HG03342 (cell line): ENCODE measurements around the gene TUBB2B.
"Not testable (repeated sequence)": the region's sequence is repeated elsewhere in the genome, so short reads cannot be mapped to it uniquely, and the experiment has no call there.

Experiments used
- ATAC-seq: cut with Tn5 transposase; IDR thresholded peaks from one replicate; pipeline ENCODE4 v1.9.1; 2021; ENCODE audit warnings: mild to moderate bottlenecking, moderate library complexity; ENCODE audit not compliant: unreplicated experiment

The TUBB2B gene

GRCh38 chr6:3193102-3193849 lies 34.2 kb downstream of the TUBB2B start:
- ATAC-seq = no peak

GRCh38 chr6:3190779-3191178 lies 36.7 kb downstream of the TUBB2B start:
- no peak for ATAC-seq

DNA sequence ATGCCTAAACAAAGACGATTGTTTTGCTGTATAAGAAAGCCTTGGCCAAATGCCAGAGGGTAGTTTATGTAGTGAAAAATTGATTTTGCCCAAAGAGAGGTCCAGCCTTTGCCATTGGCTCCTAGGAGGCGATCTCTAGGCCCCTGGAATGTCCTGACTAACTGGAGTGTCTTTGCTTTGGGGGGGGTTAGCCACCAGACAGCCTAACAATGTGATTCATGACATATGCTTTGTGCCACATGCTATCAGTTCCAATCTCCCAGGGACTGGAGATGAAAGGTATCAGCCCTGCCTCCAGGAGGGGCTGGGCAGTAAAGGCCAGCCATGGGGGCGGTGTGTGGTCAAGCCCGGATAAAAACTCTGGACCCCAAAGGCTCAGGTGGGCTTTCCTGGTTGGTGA lies 37.4 kb downstream of the TUBB2B start:
- no peak for ATAC-seq

DNA sequence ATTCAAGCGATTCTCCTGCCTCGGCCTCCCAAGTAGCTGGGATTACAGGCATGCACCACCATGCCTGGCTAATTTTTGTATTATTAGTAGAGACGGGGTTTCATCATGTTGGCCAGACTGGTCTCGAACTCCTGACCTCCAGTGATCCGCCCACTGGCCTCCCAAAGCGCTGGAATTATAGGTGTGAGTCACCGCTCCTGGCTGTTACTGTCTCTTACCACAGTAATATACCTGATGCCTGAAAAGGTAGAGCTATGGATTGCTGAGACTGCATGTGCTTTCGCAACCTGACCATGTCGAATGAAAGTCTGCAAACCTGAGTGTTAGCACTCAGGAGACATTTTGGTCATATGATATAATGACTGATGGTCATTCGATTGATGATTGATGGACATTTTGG lies 38.3 kb downstream of the TUBB2B start:
- ATAC-seq = not testable (repeated sequence)

GRCh38 chr6:3188262-3188661 lies 39.2 kb downstream of the TUBB2B start:
- no peak for ATAC-seq

- no peak for ATAC-seq
Observed at GRCh38 chr6:3186974-3187382, 40.5 kb downstream of the TUBB2B start.

DNA sequence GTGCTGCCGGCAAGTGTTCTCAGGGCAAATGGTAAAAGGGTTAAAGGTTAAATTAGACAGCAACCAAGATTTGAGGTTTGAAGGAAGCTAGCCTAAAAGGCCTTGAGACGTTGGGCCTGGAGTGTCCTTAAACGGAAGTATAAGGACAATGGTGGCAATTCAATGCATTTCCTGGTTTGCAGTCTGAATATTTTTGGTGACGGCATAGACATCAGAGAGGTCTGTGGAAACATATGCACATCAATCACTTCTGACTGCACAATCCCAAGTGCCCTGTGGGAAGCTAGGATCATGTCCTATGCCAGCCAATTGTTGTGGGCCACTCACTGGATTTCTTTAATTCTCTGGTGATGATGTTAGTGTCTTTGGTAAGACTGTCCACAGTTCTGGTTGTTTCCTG lies 44.4 kb downstream of the TUBB2B start:
- no peak for ATAC-seq

GRCh38 chr6:3181105-3181504 lies 46.3 kb downstream of the TUBB2B start:
- no peak for ATAC-seq

DNA sequence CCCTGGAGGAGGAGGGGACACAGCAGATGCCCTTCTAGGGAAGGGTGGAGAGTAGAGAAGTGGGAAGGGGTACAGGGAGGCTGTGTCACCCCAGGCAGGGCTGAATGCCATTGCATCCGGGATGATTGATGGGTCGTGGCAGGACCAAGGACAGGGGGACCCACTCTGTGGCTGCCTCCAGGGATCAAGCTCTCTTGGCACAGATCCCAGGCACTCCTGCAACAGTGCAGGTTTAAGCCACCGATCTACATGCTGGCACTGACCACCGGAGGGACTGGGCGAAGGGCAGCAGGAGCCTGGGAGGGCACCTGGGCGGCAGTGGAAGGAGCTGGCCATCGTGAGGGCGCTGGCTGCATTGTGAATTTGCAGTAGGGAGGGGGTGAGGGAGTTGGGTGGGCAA lies 47.5 kb downstream of the TUBB2B start:
- not testable (repeated sequence) for ATAC-seq

DNA sequence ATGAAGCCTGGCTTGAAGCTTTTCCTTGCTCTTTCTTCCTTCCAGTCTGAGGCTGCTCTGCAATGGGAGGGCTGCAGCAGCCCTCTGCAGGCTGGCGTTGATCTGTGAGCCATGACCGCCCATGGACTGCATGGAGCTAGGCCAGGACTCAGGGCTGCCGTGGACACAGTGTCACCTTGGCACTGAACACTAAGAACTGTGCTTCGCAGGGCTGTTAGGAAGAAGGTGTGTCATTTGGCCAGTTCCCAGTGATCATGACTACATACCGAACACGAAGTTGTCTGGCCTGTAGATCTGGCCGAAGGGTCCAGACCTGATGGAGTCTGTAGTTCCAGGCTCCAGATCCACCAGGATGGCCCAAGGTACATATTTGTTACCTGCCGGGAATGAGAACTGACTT lies 48.8 kb downstream of the TUBB2B start:
- not testable (repeated sequence) for ATAC-seq

DNA sequence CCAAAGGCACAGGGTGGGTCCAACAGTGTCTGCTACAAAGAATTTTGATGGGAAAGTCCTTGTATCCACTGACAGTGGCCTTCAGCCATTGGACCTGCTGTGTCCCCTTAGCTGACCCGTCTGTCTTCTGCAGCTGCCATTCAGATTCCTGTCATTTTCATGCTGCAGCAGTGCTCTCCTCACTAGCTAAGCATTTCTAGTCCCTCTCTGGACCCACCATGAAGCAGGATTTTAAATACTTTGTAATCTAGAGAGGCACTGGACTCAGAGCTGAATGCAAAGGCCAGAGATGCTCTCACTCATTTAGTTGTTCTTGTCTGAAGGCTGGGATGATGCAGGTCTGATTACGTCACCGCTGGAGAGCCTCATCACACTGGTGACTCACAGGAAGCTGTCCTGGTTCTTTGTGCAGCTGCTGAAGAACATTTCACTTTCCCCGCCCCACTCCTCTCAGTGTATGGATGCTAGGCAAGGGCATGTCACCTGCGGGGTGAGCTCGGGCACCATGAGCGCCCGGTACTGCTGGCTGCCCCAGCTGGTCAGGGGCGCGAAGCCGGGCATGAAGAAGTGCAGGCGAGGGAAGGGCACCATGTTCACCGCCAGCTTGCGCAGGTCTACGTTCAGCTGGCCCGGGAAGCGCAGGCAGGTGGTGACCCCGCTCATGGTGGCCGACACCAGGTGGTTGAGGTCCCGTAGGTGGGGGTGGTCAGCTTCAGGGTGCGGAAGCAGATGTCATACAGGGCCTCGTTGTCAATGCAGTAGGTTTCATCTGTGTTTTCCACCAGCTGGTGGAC lies 50.7 kb downstream of the TUBB2B start:
- ATAC-seq = no peak

DNA sequence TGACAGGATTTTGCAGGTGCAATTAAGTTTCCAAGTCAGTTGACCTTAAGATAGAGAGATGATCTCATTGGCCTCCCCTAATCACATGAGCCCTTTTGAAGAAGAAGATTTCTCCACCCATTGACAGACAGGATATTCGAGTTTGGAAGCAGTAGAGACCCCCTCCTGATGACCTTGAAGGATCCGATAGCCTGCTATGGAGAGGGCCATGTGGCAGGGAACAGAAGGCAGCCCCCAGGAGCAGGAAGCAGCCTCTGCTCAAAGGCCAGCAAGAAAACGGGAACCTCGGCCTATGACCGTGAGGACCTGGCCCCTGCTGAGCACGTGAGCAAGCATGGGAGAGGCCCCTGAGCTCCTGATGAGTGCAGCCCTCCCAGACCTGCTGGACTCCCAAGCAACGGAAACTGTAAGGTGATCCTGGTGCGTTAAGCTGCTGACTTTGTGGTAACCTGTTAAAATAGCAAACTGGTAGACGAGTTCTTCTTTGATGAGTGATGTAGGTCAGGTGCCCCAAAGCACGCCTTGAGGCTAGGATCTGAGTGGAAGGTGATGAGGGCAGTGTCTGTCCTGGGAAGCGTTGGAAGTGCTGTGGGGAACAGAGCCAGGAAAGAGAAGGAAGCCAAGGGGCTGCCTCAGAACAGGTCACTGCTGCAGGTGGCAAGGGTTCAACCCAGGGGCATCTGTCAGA lies 51.6 kb downstream of the TUBB2B start:
- ATAC-seq = no peak
